ENCODE data around the gene ANP32A.

DNA sequence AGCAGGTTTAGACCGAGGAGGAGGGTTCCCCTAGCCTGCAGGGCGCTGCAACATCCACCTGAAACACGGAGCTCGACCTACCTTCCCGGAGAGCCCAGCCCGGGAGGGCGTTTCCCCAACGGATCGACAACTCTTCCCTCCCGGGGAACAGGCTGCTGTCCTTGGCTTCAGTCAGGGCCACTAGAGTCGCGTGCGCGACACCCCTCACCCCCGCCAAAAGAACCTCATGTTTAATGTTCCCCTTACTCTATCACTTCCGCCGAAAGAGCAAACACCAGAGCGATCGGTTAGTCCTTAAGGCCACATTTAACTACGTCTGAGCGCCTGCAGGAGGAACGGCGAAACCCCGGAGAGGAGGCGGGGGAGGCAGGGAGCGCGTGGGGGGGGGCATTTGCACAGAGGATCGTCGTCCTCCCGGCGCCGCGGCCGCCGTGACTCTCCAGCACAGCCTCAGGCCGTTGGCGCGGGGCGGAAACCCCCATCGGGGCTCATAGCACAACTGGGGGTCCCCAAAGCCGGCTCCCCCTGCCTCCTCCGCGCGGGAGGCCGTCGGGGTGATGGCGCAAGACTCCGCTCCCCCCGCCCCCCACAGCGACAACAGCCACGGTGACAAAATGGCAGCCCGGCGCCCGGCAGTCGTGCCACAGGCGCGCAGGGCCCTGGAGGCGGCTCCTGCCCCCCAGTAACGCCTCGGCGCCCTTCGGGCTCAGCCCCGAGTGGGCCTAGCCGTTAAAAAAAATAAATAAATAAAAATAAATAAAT lies 3.2 kb downstream of the ANP32A start:
- TF ChIP-seq, protein P1, sequence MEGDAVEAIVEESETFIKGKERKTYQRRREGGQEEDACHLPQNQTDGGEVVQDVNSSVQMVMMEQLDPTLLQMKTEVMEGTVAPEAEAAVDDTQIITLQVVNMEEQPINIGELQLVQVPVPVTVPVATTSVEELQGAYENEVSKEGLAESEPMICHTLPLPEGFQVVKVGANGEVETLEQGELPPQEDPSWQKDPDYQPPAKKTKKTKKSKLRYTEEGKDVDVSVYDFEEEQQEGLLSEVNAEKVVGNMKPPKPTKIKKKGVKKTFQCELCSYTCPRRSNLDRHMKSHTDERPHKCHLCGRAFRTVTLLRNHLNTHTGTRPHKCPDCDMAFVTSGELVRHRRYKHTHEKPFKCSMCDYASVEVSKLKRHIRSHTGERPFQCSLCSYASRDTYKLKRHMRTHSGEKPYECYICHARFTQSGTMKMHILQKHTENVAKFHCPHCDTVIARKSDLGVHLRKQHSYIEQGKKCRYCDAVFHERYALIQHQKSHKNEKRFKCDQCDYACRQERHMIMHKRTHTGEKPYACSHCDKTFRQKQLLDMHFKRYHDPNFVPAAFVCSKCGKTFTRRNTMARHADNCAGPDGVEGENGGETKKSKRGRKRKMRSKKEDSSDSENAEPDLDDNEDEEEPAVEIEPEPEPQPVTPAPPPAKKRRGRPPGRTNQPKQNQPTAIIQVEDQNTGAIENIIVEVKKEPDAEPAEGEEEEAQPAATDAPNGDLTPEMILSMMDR (IDR thresholded peaks at IDR 0.05), result no peak
- no peak for TF ChIP-seq EP300 (IDR thresholded peaks at IDR 0.05)
- TF ChIP-seq POLR2A (IDR thresholded peaks at IDR 0.05), result no peak
